Stimulated activated CD8-positive, alpha-beta memory T cell treated with anti-CD3 and anti-CD28 coated beads, Interleukin-15, amount 100 ng/mL, for 48 hours (primary cell): ENCODE results near the gene SLC1A7.

Source experiments
- DNase-seq, 2 donors: peaks; one replicate each; pipeline ENCODE4 v3.0.0-alpha.2; 2020; ENCODE audit warnings: low read depth in 2 of 2

The SLC1A7 gene

GRCh38 chr1:53134042-53134485 lies 8.4 kb downstream of the SLC1A7 start:
- DNase-seq = no peak

DNA sequence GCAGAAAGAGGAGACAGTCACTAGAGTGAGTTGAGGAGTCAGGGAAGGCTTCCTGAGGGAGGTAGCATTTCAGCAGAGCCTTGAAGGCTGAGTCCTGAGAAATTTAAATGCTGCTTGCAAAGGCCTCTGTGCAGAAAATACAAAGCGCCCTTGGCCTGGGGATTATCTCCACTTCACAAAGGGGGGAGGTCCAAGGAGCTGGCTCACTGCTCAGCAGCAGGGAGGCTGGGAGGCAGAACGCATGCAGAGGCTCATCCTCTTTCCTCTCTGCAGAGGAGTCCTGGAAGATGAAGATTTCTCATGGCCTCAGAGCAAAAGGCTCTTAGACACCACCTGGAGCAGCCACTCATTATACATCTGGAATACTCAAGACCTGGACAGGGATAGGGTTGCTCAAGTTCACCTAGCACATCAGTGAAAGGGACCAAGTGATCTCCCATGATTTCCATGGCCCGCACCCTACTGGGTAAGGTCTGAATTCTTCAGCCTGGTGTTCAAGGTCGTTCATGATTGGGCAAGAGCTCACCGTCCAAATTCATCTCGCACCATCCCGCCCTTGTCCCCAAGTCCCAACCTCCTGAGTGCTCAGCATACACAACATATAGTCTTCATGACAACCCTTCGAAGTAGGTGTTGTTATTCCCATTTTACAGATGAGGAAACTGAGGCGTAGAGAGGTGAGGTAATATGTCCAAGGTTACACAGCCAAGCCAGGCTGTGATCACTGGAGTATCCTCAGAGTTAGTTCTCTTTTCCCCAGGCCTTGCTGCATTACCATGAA lies 9.0 kb downstream of the SLC1A7 start:
- DNase-seq = no peak

- DNase-seq = no peak
These were observed 10.3 kb downstream of the SLC1A7 start for GRCh38 chr1:53132176-53132575.

GRCh38 chr1:53131590-53131938 lies 10.9 kb downstream of the SLC1A7 start:
- no peak for DNase-seq

- DNase-seq = no peak
These were observed 11.4 kb downstream of the SLC1A7 start for GRCh38 chr1:53130878-53131589.

GRCh38 chr1:53130598-53130877 lies 11.9 kb downstream of the SLC1A7 start:
- DNase-seq = no peak

DNA sequence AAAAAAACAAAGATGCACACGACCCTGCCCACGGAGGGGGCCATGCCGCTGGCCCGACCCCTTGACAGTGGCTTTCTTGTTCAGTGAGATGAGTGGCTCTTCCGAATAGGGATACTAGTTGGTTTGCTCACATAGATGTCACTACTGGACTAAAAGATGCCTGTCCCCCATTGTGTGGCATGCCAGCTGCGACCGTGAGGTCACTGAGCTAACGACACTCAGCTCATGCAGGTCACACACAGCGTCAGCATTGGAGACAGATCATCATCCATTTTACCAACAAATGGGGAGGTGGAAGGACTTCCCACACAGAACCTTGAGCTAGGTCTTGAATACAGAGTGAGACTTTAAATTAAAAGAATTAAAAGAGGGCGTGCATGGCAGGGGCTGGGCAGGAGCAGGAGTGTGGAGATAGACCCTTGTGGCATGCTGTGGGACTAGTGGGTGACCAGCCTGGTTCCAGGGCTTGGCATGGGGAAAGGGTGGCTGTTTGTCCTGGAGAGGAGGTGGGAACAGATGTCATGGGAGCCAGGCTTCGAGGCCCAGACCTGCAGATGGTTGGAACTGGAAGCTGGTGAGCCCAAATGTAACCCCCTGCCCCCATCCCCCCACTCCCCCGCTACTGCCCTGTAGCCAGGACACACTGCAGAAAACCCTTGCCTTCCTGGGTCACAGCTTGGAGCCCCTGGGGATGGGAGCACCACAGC lies 12.4 kb downstream of the SLC1A7 start:
- DNase-seq = no peak

DNA sequence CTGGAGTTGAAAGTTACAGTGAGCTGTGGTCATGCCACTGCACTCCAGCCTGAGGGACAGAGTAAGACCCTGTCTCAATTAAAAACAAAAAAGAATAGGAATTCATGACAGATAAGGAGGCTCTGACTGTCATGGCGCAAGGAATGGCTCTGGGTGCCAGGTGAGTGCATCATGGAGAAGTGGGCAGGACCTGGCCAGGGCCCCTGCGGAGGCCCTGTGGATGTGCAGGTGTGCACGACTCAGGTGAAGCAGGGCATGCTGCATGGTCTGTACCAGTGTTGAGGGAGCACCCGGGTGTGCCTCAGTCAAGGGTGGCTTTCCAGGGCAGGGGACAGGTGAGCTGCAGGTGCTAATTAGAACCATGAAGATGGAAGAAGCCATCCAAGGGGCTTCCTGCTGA lies 14.0 kb downstream of the SLC1A7 start:
- DNase-seq = no peak

- DNase-seq = no peak
These were observed 14.9 kb downstream of the SLC1A7 start for GRCh38 chr1:53127546-53127945.

DNA sequence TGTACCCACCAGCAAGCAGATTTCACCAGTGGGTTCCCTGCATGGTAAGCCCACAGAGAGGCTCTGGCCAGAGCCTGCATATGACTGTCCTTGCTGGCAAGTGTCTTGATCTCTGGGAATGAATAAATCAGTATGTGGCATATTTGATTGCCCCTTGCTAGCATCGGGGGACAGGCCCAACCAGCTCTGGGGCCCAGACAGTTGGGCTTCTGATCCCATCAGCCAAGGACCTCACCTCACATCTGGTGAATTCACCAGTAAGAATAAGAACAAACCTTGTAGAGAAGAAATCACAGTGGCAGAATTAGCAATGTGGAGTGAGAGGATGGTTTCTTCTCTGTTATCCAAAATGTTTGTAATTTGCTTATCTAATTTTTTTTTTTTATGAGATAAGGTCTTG lies 15.9 kb downstream of the SLC1A7 start:
- DNase-seq = no peak

- DNase-seq = no peak
These were observed 16.6 kb downstream of the SLC1A7 start for GRCh38 chr1:53125623-53126360.

DNA sequence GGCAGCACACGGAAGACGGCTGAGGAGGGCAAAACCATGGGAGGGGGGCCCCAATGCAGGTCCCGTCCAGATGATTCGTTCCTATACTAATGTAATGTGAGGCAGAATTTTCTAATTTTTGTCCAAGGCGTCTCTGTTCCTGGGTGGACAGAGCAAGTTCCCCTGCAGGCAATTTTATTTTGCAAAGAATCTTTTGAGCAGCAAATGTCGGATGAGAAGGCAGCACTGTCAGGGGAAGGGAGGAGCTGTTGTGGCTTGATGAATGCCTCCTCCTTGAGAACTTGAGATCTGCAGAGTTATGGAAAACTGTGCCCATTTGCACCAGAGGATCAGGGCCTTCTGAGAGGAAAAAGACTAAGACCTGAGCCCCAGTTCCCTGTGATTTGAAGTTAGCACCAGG lies 17.3 kb downstream of the SLC1A7 start:
- no peak for DNase-seq

- no peak for DNase-seq
These were observed 18.8 kb downstream of the SLC1A7 start for GRCh38 chr1:53123453-53124140.

GRCh38 chr1:53122961-53123413 lies 19.5 kb downstream of the SLC1A7 start:
- DNase-seq = no peak

- DNase-seq = no peak
These were observed 20.1 kb downstream of the SLC1A7 start for GRCh38 chr1:53122201-53122885.

DNA sequence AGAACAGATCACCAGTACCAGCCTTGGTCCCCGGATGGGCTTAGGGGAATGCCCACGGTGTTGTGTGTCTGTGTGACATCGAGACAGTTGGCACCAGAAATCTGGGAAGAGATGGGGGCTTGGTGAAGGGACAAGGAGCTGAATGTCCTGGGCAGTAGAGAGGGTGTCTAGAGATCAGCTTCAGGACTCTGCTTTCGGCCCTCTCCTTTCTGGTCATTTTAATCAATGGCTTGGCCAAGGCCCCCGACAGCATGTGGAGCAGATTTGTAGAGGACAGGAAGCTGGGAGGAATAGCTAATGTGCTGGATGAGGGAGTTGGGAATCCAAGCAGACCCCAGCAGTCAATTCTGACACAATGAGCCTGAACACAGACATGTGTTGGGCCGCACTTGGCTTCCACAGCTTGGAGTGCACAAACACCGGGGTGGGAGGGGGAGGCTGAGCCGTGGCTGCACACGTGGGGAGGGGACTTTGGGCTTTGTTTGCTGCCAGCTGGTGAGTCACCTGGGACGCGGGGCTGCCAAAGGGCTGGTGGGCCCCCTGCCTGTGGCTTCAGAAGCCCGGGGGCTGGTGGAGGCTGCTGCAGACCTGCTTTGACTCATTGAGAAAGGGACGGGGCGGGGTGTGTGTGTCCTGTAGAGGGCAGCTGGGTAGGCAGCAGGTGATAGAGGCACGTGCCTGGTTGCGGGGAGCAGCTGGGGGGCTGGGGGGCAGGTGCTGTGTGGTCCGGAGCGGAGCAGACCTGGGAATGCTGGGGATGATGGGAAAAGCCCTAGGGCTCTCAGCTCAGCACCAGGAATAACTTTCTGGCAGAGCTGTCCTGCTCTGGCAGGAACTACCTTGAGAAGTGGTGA lies 20.9 kb downstream of the SLC1A7 start:
- peak in 1 of 2 donors; percentile 23 for DNase-seq

DNA sequence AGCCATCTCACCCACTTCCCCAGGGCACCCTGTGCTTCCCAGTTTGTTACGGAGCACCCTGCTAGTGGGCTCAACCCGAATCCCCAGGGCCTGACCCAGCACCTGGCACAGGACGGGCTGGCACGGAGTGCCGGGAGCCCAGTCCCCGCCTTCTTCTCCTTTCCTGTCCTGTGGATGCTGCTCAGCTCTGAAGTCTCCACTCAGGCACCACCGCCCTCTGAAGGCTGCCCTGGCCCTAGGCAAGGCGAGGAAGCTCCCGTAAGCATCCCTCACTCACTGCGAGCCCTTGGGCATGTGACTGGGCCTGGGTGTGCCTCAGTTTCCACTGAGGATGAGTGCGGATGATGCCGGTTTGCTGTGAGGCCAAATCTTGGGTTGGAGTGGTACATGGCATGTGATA lies 21.8 kb downstream of the SLC1A7 start:
- no peak for DNase-seq

GRCh38 chr1:53117836-53118235 lies 24.6 kb downstream of the SLC1A7 start:
- DNase-seq = no peak

- no peak for DNase-seq
These were observed 25.4 kb downstream of the SLC1A7 start for GRCh38 chr1:53116933-53117600.
